PC-3 (cell line): ENCODE results near the gene MYBPH. TPM values are rescaled to one million over a fixed set of nuclear protein-coding genes. Genes with fewer than 3 reads are reported as not detected.

Experiments used
- ATAC-seq: fragments of 200-7000 bp; cut with Tn5 transposase; 2 replicates; pipeline ENCODE4 v1.9.1; 2020; ENCODE audit warnings: mild to moderate bottlenecking, moderate library complexity
- BruUV-seq: library from RNA; stranded (reverse); fragments of 400-500 nt; replicated peaks from 2 replicates; lab custom pipeline; 2021; lab: Mats Ljungman, UMichigan
- CTCF ChIA-PET: fragments of 300-600 bp; sonication (Branson Sonifier 250); formaldehyde crosslinking; loops from one replicate; lab custom pipeline; 2022; ENCODE audit warnings: antibody characterized with exemption; lab: Charles Lee
- POLR2A ChIA-PET: fragments of 300-600 bp; sonication (Branson Sonifier 250); formaldehyde crosslinking; loops from one replicate; lab custom pipeline; 2022; ENCODE audit warnings: antibody characterized with exemption; ENCODE audit not compliant: unreplicated experiment; lab: Charles Lee
- DNase-seq: peaks from one replicate; pipeline ENCODE4 v3.0.0-alpha.2; 2015
- H2AFZ ChIP-seq: fragments of 300-600 bp; sonication (generic); 2 replicates; pipeline ENCODE4 v1.6.0; 2016; ENCODE audit warnings: antibody characterized with exemption, low read length
- H3F3A ChIP-seq: fragments of 300-600 bp; sonication (generic); one replicate; pipeline ENCODE4 v1.6.0; 2017; ENCODE audit warnings: antibody characterized with exemption, low read length, control low read depth, mild to moderate bottlenecking; ENCODE audit not compliant: unreplicated experiment
- H3K27ac ChIP-seq: fragments of 300-600 bp; sonication (generic); 2 replicates; pipeline ENCODE4 v1.5.1; 2016; ENCODE audit warnings: mild to moderate bottlenecking, low read length
- H3K27me3 ChIP-seq: fragments of 300-600 bp; sonication (generic); 2 replicates; pipeline ENCODE4 v1.6.1; 2016; ENCODE audit warnings: low read length, mixed read lengths
- H3K36me3 ChIP-seq: fragments of 300-600 bp; sonication (generic); 2 replicates; pipeline ENCODE4 v1.6.1; 2016; ENCODE audit warnings: low read depth, mixed run types, low read length, mixed read lengths
- H3K4me1 ChIP-seq: fragments of 300-600 bp; sonication (generic); 2 replicates; pipeline ENCODE4 v1.5.1; 2016; ENCODE audit warnings: low read length; ENCODE audit not compliant: insufficient read depth
- H3K4me2 ChIP-seq: fragments of 300-600 bp; sonication (generic); 2 replicates; pipeline ENCODE4 v1.6.0; 2016; ENCODE audit warnings: low read length
- H3K4me3 ChIP-seq: fragments of 300-600 bp; sonication (generic); 2 replicates; pipeline ENCODE4 v1.5.1; 2016; ENCODE audit warnings: mild to moderate bottlenecking, low read length, mixed read lengths
- H3K79me2 ChIP-seq: fragments of 300-600 bp; sonication (generic); 2 replicates; pipeline ENCODE4 v1.6.1; 2017; ENCODE audit warnings: low read length, mixed read lengths
- H3K9ac ChIP-seq: fragments of 300-600 bp; sonication (generic); 2 replicates; pipeline ENCODE4 v1.6.0; 2016; ENCODE audit warnings: mild to moderate bottlenecking, low read length
- H3K9me2 ChIP-seq: fragments of 300-600 bp; sonication (generic); replicated peaks from 2 replicates; pipeline ENCODE4 v1.6.1; 2016; ENCODE audit warnings: mixed run types, low read length, mixed read lengths
- H3K9me3 ChIP-seq: fragments of 300-600 bp; sonication (generic); 2 replicates; pipeline ENCODE4 v1.6.1; 2016; ENCODE audit warnings: low read length, mixed read lengths
- H4K20me1 ChIP-seq: fragments of 300-600 bp; sonication (generic); 2 replicates; pipeline ENCODE4 v1.6.1; 2016; ENCODE audit warnings: low read length, mixed read lengths
- CTCF ChIP-seq: fragments of 300-600 bp; sonication (generic); conservative IDR thresholded peaks from 2 replicates; pipeline ENCODE4 v1.5.1; 2017; ENCODE audit warnings: antibody characterized with exemption, low read depth, mild to moderate bottlenecking, low read length
- EZH2 ChIP-seq: fragments of 300-600 bp; sonication (generic); IDR thresholded peaks from one replicate; pipeline ENCODE4 v1.6.1; 2017; ENCODE audit warnings: antibody characterized with exemption, mild to moderate bottlenecking, low read length; ENCODE audit not compliant: unreplicated experiment
- EZH2phosphoT487 ChIP-seq: fragments of 300-600 bp; sonication (generic); IDR thresholded peaks from 2 replicates; pipeline ENCODE4 v1.6.1; 2018; ENCODE audit warnings: mild to moderate bottlenecking, antibody characterized with exemption, low read length, borderline replicate concordance
- intact Hi-C: fragments of 100-400 bp; cut with micrococcal nuclease; formaldehyde crosslinking; loops from 2 replicates; pipeline ENCODE4 v1.9.0; 2023
- total RNA-seq: library from RNA; depleted of rRNA; stranded (reverse); fragments of >200 nt; gene quantifications from 2 replicates; pipeline ENCODE4 v1.2.3, GENCODE V29; 2014

Gene MYBPH
- total RNA-seq, 1 experiment from 2014 or later = not detected

DNA sequence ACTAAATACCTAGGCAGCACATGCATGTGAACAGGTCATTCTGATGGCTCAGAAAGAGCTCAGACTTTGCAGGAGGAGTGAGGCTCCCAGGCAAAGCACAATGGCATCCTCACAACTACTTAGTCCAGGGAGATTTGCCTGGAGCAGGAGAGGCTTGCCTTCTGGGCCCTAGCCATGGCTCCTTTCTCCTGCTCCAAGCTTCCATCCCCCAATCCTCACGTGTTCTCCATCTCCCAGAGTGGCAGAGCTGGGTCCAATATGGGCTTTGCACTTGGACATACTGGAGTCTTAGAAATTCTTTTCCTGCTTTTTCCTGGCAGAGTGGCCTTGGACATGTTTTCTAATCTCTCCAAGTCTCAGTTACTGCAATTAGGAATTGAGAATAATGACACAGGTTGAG is 15.8 kb downstream of the MYBPH start:
- Histone ChIP-seq H3K9me2 (no peaks in the 10 kb centered on the region), H3K9ac (no peak overlapping the region), H3K4me3 (no peak overlapping the region), H3K79me2 (no peaks in the 10 kb centered on the region), H3K9me3 (peaks cover 11% of the 10 kb centered on the region; the same call in 1 of the 2 replicates), H3K4me2 (no peak overlapping the region), H2AFZ (no peak overlapping the region), H3F3A (no peaks in the 10 kb centered on the region), H3K36me3 (no peaks in the 10 kb centered on the region), H3K4me1 (peaks cover 11% of the 10 kb centered on the region), H3K27ac (no peak overlapping the region), H3K27me3 (peaks cover 42% of the 10 kb centered on the region), H4K20me1 (no peaks in the 10 kb centered on the region)
- CTCF ChIA-PET = no interaction called here
- POLR2A ChIA-PET = no interaction called here
- no peak for TF ChIP-seq EZH2phosphoT487
- no peak for TF ChIP-seq EZH2
- TF ChIP-seq CTCF = no peak
- ATAC-seq (no peak), DNase-seq (no peak)
- no TSS peak for BruUV-seq
- intact Hi-C loops = no loop called here

DNA sequence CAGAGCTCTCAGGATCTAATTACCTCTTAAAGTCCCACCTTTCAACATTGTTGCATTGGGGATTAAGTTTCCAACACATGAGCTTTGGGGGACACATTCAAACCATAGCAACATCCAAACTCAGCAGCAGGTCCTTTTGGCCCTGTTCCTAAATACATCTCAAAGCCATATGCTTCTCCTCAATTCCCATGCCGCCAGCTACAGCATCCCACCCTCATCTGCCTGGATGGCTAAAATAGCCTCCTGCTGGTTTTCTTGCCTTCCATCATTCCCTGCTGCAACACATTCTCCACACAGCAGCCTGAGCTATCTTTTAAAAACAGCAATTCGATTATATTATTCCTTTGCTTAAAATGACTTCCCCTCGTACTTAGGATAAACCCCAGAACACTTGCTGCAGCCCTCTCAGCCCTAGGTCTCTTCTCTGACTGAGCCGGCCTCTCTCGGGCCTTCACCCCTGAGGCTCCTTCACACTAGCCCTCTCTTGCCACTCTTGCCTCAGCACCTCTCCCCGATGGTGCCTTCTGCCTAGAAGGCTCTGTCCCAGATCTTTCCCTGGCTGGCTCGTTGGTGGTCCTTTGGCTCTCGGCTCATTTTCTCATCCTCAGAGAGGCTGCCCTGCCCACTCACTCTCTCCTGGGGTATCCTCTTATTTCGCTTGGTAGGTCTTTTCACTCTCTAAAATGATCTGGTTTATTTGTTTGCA is 16.5 kb downstream of the MYBPH start:
- TF ChIP-seq EZH2phosphoT487 (no peak), CTCF (no peak), EZH2 (no peak)
- Histone ChIP-seq H3K9me3 (peaks cover 11% of the 10 kb centered on the region; the same call in 1 of the 2 replicates), H3K4me2 (no peak overlapping the region), H4K20me1 (no peaks in the 10 kb centered on the region), H3K27ac (no peak overlapping the region), H3K27me3 (peaks cover 36% of the 10 kb centered on the region), H3K9me2 (no peaks in the 10 kb centered on the region), H2AFZ (no peak overlapping the region), H3K4me3 (no peak overlapping the region), H3K4me1 (peaks cover 18% of the 10 kb centered on the region), H3F3A (peaks cover 1% of the 10 kb centered on the region), H3K79me2 (no peaks in the 10 kb centered on the region), H3K36me3 (no peaks in the 10 kb centered on the region), H3K9ac (no peak overlapping the region)
- BruUV-seq = no TSS peak
- ChIA-PET POLR2A (no interaction called here), CTCF (no interaction called here)
- ATAC-seq (no peak), DNase-seq (no peak)
- intact Hi-C loops = no loop called here

- ATAC-seq (no peak), DNase-seq (no peak)
- no TSS peak for BruUV-seq
- Histone ChIP-seq H3K4me2 (no peak overlapping the region), H3F3A (peaks cover 4% of the 10 kb centered on the region), H3K27ac (no peak overlapping the region), H3K4me1 (peaks cover 25% of the 10 kb centered on the region), H3K27me3 (peaks cover 29% of the 10 kb centered on the region), H3K9me3 (peaks cover 11% of the 10 kb centered on the region; the same call in 1 of the 2 replicates), H3K4me3 (no peak overlapping the region), H3K36me3 (no peaks in the 10 kb centered on the region), H3K79me2 (no peaks in the 10 kb centered on the region), H4K20me1 (no peaks in the 10 kb centered on the region), H3K9me2 (no peaks in the 10 kb centered on the region), H2AFZ (no peak overlapping the region), H3K9ac (no peak overlapping the region)
- TF ChIP-seq EZH2phosphoT487 (no peak), EZH2 (no peak), CTCF (no peak)
- intact Hi-C loops = no loop called here
- ChIA-PET POLR2A (no interaction called here), CTCF (no interaction called here)
Observed at GRCh38 chr1:203158423-203158822, 17.2 kb downstream of the MYBPH start.
